Fibroblast of skin of back (primary cell): Measurements from ENCODE around the gene MOXD1. TPM values are rescaled to one million over a fixed set of nuclear protein-coding genes. Genes with fewer than 3 reads are reported as not detected.
A peak's percentile ranks its signal among the peaks of the same experiment; 100 is the strongest.

ENCODE experiments used
- DNase-seq: peaks from one replicate; pipeline ENCODE4 v3.0.0-alpha.2; 2013
- polyA plus RNA-seq, 2 experiments: library from polyadenylated mRNA; unstranded; fragments of 120-200 nt; gene quantifications; one replicate each; pipeline ENCODE4 v1.2.1, GENCODE V29; 2013; ENCODE audit not compliant: insufficient read length in 2 of 2

MOXD1 gene
- 2.6 TPM for polyA plus RNA-seq (2013, experiment 1 of 2; ENCODE audit: insufficient read length)
- 3.6 TPM for polyA plus RNA-seq (2013, experiment 2 of 2; ENCODE audit: insufficient read length)

DNA sequence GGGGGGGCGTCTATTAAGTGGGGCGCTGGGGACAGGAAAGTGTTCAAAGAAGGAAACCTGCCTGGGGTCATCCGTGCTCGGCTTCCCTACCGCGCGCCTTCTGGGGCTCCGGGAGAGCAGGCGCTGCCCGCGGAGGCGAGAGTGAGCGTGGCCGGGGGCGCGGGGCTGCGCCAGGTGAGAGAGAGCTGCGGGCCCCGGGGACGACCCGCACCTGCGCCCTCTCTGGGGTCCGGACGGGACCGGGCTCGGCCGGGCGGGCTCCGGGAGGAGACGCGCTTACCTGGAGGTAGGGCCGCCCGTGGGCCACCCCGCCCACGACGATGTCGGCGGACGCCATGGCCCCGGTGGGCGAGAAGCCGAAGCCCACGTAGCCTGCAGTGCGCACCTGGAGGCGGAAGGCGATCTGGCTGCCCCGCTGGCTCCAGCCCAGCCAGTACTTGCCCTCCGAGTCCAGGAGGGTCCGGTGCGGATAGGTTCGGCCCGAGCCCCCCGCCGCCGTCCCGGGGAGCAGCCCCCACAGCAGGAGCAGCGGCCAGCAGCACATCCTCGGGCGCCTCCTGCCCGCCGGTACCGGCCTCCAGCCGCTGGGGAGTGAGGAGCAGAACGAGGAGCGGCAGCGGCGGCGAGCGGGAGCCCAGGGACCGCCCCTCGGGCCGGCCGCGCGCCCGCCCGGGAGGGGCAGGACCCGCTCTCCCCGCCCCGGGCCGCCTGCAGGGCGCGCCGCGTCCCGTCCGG, at the start of gene MOXD1:
MOXD1 (minus strand) TSS at position 593 of the 735 bp plus-strand sequence; CDS start at position 544, 49 bp downstream.
- peak; percentile 61 for DNase-seq

DNA sequence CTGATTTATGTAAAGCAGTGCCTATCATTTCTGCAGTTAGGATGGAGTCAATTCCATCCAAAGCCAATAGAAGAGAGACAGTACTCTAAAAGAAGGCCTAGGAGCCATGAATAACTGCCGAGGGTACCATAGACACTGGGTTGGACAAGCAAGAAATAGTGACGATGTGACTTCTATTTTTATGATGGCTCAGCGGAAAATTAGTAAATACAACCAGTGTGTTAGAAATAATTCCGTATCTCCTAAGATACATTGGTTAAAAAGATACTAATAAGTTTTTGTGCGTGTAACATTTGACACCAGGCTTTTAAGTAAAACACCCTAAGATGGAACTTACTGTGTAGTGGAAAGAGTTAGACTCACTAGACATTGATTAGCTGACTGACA, 45.6 kb upstream of the MOXD1 start:
- DNase-seq, result no peak

DNA sequence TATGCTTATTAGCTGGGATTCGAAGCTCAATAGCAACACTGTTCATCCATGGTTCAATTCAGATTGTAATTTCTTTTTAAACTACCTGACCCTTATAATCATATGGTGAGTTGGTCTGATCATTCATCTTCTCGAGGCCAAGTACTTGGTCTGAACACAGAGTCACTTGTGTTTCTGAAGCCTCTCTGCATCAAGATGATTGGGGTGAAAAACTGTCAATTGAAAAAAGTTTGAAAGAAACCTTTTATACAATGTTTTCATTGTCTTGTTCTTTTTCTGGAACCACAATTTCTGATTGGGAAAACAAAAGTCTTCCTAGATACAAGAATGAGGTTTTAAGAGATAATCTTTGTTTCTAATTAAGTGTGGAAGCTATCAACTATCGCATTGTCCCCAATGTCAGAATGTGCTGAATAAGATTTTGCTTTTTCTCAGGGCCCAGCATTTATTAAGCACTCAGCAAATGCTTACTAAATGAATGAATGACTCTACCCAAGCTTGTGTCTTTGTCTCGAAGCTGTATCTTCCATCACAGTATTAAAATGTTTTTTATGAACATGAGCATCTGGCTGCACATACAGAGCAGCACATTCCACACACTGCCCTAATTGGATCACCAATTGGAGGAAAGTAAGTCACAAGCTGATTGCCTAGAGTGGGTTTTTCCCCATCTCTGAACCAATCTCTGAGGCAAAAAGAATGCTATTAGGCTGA, 45.0 kb upstream of the MOXD1 start:
- DNase-seq, result no peak

DNA sequence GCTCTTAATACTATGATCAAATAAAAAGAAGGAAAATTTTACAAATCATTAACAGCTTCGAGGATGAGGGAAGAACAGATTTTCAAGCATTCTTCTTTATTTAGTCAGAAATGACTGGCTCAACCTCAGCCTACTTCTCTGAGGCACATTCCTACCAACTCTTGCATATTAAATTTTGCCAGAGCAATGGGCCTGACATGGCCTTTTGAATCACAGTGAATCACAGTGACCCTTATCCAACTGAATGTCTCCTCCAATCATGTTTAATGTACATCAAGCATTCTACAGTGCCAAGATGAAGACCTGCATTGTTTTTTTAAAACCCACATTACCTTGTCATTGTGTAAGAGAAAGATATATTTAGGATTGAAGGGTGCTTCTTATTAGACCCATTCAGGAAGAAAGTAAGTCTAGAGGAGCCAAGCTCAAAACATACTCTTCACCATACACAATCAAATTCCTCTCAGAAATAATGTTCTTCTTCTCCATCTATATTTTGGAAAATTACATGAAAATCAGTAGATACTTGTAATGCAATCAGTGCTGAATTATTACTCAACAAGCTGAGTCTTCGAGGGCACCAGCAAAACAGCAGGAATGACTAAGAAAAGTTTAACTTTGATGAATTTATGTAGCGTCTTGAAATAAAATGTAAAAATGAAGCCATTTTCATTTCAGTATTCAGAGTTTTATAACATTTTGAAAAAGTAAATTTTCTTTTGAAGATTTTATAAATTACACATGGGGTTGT, 44.1 kb upstream of the MOXD1 start:
- DNase-seq, result peak; percentile 88

DNA sequence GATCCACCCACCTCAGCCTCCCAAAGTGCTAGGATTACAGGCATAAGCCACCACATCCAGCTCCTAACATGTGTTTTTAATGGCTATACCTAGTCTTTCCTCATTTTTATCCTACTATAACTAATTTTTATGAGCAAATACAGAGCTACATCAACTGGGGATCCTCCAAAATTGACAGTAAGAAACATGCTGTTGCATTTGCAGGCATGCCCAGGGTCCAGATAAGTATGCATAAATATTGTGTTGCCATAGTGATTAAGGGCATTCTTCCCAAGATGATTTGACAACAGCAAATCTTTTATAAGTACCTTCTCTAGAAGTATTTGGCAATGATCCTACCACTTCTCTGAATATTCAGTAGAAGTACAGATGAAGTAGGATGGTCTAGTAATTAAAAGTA, 41.9 kb upstream of the MOXD1 start:
- DNase-seq, result peak; percentile 33

DNA sequence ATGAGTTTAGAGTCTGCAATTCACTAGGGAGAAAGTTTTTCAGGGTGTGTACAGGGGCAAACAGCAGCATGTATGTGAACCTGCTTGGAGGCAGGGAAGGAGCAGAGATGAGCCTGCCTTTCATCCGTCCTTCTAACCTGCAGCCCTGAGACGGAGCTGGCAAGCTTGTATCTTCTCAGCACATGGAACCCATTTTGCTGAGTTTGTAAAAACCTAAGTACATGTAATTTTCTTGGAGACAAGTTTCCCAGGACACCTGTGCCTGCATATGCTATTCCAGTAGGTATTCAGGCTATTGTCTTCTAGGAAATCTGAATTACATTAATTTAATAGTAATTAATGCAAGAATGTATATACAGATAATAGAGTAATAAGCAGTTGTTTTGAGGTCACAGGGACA, 28.8 kb upstream of the MOXD1 start:
- no peak for DNase-seq

DNA sequence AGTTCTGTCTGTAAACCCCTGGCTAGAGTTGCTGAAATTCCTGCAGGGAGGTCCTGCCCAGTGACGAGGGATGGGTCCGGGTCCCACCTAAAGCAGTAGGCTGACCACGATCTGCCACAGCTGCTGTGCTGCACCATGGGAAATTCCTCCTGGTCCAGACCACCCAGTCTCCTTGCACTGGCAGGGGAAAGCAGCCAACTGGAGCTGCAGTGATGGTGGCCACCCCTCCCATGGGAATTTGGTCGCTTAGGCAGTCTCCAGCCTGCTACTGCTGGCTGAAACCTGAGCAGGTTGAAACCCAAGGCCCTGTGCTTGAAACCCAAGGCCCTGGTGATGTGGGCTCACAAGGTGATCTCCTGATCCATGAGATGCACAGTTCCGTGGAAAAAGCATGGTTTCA, 23.9 kb upstream of the MOXD1 start:
- no peak for DNase-seq

DNA sequence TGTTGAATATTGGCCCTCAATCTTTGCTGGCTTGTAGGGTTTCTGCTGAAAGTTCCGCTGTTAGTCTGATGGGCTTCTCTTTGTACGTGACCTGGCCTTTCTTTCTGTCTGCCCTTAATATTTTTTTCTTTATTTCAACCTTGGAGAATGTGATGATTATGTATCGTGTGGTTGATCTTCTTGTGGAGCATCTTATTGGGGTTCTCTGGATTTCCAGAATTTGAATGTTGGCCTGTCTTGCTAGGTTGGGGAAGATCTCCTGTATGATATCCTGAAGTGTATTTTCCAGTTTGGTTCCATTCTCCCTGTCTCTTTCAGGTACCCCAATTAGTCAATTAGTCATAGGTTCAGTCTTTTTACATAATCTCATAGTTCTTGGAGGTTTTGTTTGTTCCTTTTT, 22.6 kb upstream of the MOXD1 start:
- DNase-seq, result no peak

DNA sequence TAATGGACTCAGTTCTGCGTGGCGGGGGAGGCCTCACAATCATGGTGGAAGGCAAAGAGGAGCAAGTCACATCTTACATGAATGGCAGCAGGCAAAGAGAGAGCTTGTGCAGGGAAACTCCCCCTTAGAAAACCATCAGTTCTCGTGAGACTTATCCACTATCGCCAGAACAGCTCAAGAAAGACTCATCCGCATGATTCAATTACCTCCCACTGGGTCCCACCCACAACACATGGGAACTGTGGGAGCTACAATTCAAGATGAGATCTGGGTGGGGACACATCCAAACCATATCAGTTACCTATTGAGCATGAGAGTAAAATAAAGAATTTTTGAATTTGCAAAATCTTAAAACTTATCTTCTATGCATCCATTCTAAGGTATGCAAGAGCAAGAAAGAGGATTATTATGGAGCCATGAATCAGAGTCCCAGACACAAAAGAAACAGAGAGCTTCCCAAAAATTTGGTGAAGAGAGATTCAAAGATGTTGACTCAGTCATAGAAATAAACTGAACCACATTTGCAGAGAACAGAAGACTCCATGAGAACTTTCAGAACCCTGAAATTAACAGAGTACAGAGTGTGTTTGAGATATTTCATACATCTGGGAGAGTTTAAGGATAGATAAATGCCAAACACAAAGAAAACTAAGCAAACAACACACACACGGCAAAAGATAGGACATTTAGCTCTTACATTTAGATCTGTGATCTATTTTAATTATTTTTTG, 17.1 kb upstream of the MOXD1 start:
- DNase-seq, result no peak

DNA sequence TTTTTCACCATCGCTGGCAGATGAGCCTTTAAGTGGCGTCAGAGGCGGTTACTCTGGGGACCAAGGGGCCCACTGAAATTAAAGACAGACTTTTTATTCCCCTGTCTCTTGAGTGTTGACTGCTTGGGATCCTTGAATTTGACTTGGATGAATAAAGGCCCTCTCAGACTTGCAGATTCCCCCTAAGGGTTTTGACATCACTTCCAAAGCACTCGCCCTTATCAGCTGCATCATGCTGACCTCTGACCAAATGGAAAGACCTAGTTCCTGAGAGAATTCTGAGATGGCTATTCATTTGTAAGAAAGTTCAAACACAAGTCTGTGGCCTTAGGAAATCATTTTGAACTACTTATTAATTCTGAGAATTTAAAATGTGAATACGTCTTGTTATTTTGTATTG, 13.5 kb upstream of the MOXD1 start:
- no peak for DNase-seq

DNA sequence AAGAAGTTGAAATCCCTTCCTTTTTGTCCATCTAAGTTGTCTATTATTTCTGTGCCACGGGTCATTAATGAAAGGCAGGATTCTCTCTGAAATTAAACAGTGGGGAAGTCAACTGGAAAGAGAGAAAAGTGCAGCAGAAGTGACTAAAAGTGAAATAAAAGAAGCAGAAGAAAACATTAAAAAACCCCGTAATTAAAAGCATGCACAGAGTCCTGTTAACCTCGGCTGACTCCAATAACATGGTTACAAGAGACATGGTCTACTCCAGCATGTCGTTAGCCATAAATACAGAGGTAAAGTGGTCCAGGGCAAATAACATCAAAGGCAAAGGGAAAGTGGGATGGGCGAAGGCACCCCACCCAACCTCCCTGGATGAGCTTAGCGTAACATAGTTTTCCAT, 13.0 kb upstream of the MOXD1 start:
- no peak for DNase-seq

DNA sequence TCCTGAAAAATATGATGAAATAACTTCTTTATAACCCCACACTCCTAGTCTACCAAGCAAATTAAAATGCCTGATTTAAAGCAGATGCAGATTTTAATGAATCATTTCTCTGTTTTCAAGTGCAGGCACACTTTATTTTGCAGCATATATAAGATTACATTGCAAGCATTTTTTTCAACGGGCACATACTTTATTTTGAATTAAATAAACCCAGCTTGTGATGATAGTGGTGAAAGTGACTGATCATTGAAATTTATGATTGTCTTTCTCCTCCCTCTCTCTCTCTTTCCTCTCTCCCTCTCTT, 12.2 kb upstream of the MOXD1 start:
- no peak for DNase-seq

DNA sequence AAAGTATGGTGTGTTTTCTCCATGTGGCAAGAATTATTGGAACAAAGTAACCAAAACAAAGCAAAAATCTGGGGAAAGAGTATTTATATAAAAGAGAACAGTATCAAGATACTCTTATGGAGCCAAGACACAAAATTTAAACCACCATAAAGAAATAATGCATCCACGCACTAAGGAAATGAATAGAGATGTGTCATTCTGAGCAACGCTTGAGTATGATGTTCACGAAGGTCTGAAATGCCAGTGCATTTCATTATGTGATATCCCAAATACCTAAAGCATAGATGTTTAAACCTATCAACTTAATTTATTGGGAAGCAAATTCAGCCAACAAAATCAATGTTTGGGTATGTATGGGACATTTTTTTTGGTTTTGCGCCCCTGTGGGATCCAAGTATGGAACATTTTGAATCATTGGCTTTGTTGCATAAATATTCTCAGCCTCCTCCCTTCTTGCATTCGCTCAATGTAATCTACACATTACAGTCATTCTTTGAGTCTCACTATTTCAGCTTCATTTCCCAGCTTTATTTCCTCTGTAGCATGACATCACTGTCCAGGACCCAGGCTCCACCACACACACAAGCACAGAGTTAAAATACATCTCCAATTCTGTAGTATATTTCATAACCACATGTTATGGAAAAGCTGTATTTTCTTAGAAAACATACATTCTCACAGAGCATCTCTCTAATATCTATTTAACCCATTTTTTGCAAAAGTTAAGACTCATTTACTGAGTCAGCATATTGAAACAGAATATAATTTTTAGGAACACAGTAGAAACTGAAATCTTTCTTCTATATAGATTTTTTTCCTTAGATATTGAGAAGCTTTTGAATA, 11.6 kb upstream of the MOXD1 start:
- DNase-seq, result peak; percentile 59

DNA sequence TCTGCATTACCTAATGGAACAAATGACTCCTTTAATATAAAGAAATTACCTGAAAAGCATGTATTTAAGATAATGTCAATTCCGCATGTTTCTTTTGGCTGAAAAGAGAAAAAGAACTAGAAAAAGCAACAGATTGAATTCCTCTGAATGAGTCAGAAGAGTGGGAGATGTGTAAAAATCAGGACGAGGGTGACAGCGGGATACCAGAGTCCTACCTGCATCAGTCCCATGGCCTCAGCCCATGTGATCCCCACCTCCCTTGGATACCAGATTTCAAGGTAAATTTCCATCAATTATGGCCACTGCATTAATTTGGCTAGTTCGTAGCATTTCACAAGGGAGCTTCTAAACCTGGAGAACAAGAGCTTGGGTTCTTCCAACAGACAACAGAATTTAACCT, 10.0 kb upstream of the MOXD1 start:
- no peak for DNase-seq

DNA sequence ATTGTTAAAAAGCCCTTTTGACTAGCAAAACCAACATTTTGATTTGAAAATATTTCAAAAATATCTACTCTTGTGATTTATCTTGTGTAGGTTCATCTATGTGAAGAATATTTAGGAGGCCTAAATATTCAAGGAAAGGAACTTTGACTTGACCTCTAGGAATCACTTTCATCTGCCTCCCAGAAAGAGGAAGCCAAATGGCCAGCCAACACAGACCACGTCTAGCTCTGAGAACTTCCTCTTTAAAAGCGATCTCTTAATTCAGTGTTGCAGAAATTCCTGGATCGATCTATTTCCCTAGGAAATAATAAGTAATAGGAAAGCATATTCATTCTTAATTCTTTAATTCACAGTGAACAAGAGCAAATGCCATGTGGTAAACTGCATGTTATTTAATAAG, 9.6 kb upstream of the MOXD1 start:
- no peak for DNase-seq

DNA sequence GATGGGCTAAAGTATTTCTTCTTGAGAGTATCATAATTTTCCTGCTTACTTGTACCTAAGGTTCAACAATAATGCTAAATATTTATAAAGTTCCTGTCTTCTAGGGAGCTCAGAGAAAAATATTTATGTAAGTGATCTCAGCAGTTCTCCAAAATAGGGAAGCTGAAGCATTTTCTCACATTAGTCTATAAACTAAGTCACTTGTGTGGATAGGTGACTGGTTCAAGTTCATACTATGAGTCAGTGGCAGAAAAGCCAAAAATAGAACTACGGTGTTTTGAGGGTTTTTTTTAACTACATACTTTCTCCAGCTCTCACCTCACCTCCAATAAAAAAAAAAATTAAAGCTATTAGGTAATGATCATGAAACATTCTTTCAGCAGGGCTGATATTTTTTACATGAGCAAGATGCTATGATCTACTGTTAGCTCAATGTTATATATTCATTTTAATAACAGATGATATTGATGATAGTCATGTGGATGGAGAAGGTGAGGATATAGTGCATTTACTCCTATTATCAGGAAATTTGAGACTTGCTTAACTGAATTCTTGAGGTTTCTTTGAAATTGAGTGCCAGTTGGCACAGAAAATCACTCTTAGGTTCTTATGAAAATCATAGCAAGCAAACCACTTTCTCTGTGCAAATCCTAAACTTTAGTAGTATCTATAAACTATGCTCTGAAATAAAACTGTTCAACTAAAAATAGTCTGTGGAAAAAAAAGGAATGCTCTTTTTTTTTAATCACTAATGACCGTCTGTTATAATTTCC, 4.1 kb upstream of the MOXD1 start:
- DNase-seq, result peak; percentile 49

DNA sequence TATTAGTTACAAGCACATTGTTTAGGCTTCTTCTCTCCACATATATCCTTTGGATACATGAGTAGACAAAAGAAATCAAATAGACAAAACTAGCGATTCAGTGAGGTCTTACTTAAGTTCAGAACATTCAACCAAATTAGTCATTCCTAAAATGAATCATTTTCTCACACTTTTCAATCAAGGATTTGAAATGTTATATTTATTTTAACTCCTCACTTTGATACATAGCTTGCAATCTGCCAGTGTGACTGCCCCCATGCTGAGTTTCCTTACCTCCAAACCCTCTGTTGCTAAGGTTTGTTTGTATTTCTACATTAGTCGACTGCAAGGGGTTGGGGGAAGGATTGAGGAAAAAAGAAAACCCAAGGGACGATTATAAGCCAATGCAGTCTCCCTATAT, 3.5 kb upstream of the MOXD1 start:
- DNase-seq, result peak; percentile 44

DNA sequence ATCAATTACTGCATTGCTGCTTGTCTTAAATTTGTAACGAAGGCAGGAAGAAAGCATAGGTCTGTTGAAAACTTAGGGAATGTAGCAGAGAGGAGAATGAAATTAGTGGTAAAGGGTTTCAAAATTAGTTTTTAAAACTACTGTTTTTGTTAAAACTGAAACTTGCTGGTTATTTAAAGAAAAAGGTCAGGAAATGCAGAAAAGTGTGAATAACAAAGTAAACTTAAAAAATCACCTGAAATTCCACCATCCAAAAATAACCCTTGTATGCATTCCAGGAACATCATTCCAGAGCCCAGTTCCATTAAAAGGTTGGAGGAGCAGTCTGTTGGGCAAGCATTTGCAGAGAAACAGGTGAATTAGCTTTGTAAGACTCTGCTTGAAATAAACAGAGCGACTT, 3.1 kb upstream of the MOXD1 start:
- DNase-seq, result no peak

DNA sequence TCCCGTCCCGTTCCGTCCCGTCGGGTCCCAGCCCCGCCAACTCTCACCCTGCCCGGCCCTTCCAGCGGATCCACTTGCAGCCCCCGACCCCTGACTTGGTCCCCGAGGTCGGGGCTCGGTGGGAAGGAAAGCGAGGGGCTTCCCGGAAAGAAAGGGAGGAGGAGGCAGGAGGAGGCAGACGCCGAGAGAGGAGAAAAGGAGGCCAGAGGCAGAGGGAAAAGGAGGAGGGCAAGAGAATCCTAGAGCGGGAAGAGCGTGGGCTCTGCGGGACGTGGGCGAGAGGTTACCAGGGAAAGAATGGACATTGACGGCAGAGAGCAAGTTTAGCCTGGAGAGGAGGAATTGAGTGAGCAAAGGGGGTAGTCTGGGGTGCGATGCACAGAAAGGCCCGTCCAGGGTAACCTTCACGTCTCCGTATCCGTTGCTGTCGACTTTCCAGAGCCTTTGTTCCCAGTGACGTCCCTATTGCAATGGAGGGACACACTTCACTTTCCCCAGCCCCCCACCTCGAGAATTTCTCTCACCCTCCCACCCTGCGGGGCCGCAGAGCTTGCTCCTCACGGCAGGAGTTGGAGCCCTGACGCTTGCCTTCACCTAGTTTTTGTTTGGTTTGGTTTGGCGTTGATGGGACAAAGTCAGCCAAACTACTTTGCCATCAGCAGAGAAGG, 477 bp upstream of the MOXD1 start:
- no peak for DNase-seq

DNA sequence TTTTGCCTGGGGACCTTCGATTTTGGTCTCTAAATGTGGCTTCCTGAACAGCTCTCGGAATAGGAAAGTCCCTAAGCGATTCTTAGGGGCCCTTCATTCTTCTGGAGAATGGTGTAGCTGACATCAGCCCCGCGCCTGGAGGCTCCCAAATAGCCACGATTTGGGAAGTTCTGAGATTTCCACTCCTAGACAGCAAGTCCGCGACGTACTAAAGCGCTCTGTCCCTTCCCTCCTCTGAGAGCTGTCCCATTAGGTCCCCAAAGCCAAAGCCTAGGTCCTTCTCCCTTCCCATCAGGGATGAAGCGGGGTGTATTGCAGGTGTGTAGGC, 756 bp downstream of the MOXD1 start:
- DNase-seq, result no peak
